NCI-H2196 treated with DMSO at 0.1 percent for 48 hours (cell line): ENCODE data around the gene RNF149.
"Not testable (repeated sequence)": the region's sequence is repeated elsewhere in the genome, so short reads cannot be mapped to it uniquely, and the experiment has no call there.

Experiments
- DNase-seq: peaks from one replicate; lab custom pipeline; 2025; ENCODE audit not compliant: unreplicated experiment; lab: John Stamatoyannopoulos, UW

The RNF149 gene

GRCh38 chr2:101308432-101309210 lies at the start of gene RNF149:
Gene RNF149 (minus strand): TSS chr2:101308701. CDS start chr2:101308588, 113 bp downstream.
- peak; percentile 70 for DNase-seq

DNA sequence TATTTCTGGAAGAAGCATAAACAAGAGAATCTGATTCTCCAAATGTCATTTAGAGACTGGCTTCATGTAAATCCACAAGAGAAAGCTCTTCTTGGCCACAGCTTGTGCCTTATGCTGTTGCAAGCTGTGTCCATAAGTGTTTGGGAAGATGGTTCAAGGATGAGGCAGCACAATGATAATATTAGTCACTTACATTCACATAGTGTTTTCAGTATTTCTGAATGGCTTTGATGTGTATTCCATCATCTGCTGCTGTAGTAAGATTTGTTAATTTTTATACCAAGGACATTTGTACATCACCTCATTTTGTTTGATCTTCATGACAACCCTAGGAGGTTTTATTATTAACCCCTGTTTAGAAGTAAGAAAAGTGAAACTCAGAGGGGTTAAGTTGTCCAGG lies 48.9 kb upstream of the RNF149 start:
- DNase-seq = no peak

DNA sequence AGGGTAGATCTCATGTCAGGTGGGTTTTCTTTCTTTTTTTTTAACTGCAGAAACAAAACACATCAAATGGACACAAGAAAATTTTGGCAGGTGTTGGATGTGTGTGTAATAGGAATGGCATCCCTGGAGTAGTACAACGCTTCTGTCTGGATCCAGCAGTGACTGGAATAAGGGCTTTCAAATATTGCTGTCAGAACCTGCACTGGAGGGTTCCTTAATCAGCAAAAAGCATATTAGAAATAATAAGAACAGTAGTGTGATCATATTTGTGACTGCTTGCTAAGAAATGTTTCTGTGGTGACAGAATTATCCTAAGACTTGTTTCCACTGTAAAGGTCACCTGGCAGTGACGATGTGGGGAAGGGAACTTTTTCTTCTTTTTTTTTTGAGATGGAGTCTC lies 48.0 kb upstream of the RNF149 start:
- no peak for DNase-seq

DNA sequence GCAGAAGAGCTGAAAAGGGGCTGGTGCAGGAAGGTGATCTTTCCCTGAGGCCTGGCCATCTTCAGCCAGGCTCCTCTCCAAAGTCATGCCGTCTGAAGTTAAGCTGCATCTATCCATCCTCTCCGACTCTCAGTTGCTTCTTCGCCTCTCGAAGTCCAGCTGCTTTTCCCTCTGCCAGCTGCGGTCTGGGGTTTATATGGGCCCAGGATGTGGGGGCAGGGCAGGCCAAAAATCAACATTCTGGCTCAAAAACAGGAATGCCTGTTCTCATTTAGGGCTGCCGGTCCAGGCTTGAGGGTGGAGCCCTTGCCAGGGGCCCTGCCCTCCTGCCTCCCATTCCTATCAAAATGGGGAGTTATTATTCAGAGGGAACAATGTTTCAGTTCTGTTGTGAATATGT lies 47.6 kb upstream of the RNF149 start:
- no peak for DNase-seq

GRCh38 chr2:101355401-101356054 lies 47.0 kb upstream of the RNF149 start:
- no peak for DNase-seq

- no peak for DNase-seq
Observed at GRCh38 chr2:101354420-101355311, 46.2 kb upstream of the RNF149 start.

DNA sequence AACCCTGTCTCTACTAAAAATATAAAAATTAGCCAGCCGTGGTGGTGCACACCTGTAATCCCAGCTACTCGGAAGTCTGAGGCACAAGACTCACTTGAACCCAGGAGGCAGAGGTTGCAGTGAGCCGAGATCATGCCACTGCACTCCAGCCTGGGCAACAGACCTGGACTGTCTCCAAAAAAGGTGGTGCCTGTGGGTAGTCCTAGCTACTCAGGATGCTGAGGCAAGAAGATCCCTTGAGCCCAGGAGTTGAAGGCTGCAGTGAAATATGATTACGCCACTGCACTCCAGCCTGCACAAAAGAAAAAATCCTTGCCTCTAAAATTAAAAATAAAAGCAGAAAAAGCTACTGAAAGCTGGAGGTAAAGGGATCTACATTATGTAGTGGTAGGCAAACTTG lies 44.1 kb upstream of the RNF149 start:
- DNase-seq = not testable (repeated sequence)

DNA sequence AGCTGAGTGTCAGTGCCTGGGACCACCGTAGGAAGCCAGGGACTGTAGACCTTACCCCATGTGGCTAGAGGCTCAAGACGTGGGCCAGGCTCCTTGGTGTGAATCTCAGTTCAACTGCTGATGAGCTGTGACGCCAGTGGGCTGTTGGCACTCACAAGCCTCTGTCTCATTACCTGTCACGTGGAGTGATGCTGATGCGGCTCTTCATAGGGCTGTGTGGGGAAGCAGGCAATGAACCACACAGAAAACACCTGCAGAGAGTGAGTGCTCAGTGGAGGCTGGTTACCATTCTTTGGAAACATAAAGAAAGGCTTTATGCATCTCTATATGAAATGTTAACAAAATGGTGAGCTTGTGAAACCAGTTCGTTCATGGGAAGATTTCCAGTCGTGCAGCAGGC lies 42.7 kb upstream of the RNF149 start:
- no peak for DNase-seq

DNA sequence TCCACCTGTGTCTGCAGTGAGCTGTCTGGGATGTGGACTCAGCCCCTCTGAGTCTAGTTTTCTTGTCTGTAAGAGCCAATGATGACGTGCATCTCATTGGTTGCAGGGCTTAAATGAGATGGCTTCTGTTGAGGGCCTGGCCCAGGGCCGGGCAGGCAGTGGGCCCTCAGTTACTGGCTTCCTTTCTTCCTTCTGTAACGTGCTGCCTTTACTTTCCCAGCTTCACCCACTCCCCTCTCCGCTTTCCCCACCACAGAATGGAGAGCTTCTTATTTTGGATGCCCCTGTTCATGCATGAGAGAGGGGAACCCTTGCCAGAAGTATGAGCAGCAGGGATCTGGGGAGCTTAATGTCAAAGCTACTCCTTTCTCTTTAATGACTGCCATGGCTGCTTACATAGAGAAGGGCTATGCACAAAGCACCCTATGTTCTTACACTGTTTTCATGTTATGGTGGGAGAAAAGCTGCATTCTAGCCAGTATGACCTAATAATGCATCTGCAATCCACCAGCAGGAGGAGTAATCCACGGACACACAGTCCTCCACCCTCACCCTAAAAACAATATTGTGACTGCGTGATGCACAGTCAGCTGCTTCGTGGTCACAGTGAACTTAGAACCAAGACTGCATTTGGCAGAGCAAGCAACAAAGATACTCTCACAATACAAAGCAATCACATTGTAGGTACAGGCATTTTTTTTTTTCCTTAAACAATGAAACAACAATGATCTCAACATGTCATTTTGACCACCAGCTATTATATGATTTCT lies 41.6 kb upstream of the RNF149 start:
- DNase-seq = no peak

GRCh38 chr2:101348883-101349282 lies 40.4 kb upstream of the RNF149 start:
- no peak for DNase-seq

- DNase-seq = no peak
Observed at GRCh38 chr2:101346909-101347308, 38.4 kb upstream of the RNF149 start.

- no peak for DNase-seq
Observed at GRCh38 chr2:101344137-101344536, 35.6 kb upstream of the RNF149 start.

DNA sequence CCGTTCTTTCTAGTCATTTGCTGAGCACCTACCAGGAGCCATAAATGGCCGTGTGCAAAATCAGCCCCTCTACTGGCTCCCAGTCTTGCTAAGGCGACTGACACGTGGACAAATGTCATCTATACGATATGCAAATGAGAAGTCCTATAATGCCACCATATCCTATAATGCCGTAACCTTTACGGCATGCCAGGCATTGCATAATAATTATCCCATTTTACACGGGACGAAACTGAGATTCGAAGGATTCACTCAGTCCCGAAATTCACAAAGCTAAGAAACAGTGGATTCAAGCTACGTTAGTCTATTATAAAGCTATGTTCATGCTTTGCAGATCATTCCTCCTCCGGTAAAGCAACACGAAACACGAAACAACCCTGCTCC lies 34.1 kb upstream of the RNF149 start:
- DNase-seq = no peak

- DNase-seq = peak; percentile 59
Observed at GRCh38 chr2:101341901-101342624, 33.6 kb upstream of the RNF149 start.

- no peak for DNase-seq
Observed at GRCh38 chr2:101341421-101341820, 32.9 kb upstream of the RNF149 start.

- no peak for DNase-seq
Observed at GRCh38 chr2:101340141-101340551, 31.6 kb upstream of the RNF149 start.

DNA sequence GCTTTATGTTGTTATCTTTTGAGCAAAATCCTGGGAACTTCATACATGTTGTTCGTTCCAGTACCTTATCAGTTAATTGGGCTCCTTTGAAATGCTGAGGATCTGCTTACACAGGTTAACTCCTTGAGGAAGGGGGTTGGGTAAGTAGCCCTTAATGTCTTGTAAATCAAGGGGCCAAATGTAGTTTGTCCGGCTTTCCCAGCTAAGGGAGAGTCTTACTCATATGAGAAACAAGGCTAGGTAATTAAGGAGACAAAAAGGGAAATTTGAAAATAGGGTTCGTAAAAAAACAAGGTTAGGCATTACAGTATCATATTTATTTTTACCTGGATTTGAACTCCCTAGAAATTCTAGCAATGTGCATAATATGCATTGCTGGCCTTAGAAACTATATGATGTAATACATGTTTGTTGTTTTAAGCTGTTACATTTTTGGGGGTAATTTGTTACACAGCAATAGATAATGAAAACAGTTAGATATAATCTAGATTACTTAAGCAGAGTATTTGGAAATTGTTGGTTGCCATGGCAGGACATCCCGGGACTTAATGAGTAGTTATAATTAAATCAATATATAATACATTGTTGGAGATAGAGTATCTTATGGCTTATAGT lies 30.9 kb upstream of the RNF149 start:
- DNase-seq = no peak

GRCh38 chr2:101337877-101338276 lies 29.4 kb upstream of the RNF149 start:
- no peak for DNase-seq

- DNase-seq = no peak
Observed at GRCh38 chr2:101332885-101333766, 24.6 kb upstream of the RNF149 start.
